ENCODE data around the gene PLEKHG2. TPM values are rescaled to one million over a fixed set of nuclear protein-coding genes. Genes with fewer than 3 reads are reported as not detected.

The PLEKHG2 gene
- total and polyA plus RNA-seq, 9 of the 15 experiments (the other 6 are each of a cell fraction or from before 2014, with no cell fraction given), result 0.98 to 45.7 (median 9.8) TPM

GRCh38 chr19:39390751-39391437, 21.6 kb upstream of the PLEKHG2 start, which contains the start of the genes MED29 and PAF1 (continued):
- peak; percentile 59; the same call in 1 of the 2 replicates for TF ChIP-seq PHF8 (IDR thresholded peaks at IDR 0.05; ENCODE audit: borderline replicate concordance, low read length)
- no peak for TF ChIP-seq ETS2 (tag; IDR thresholded peaks at IDR 0.05; ENCODE audit: borderline replicate concordance, poor library complexity, severe bottlenecking)
- no peak for TF ChIP-seq LARP7 (IDR thresholded peaks at IDR 0.05)
- TF ChIP-seq SIRT6 (IDR thresholded peaks at IDR 0.05; ENCODE audit: low read depth, low read length), result no peak
- TF ChIP-seq MECOM (CRISPR knock-in tag; IDR thresholded peaks at IDR 0.05), result no peak
- no peak for TF ChIP-seq COPS2 (conservative IDR thresholded peaks at IDR 0.05)
- no peak for TF ChIP-seq HMG20A (CRISPR knock-in tag; conservative IDR thresholded peaks at IDR 0.05)
- TF ChIP-seq CREB5 (CRISPR knock-in tag; IDR thresholded peaks at IDR 0.05), result no peak
- peak; percentile 10; the same call in 1 of the 2 replicates for TF ChIP-seq TAL1 (IDR thresholded peaks at IDR 0.05)
- no peak for TF ChIP-seq ERF (CRISPR knock-in tag; IDR thresholded peaks at IDR 0.05)
- TF ChIP-seq CCNT2 (IDR thresholded peaks at IDR 0.05; ENCODE audit: borderline replicate concordance, extremely low read depth, insufficient read length, low read depth, low read length), result peak; percentile 59
- TF ChIP-seq FOXM1 (IDR thresholded peaks at IDR 0.05; ENCODE audit: low read depth), result no peak
- 0 out of 2 replicates have a peak, but pooled peaks have one; percentile 33 for TF ChIP-seq FOXM1 (CRISPR knock-in tag; IDR thresholded peaks at IDR 0.05; ENCODE audit: low read depth)
- TF ChIP-seq, protein P1, sequence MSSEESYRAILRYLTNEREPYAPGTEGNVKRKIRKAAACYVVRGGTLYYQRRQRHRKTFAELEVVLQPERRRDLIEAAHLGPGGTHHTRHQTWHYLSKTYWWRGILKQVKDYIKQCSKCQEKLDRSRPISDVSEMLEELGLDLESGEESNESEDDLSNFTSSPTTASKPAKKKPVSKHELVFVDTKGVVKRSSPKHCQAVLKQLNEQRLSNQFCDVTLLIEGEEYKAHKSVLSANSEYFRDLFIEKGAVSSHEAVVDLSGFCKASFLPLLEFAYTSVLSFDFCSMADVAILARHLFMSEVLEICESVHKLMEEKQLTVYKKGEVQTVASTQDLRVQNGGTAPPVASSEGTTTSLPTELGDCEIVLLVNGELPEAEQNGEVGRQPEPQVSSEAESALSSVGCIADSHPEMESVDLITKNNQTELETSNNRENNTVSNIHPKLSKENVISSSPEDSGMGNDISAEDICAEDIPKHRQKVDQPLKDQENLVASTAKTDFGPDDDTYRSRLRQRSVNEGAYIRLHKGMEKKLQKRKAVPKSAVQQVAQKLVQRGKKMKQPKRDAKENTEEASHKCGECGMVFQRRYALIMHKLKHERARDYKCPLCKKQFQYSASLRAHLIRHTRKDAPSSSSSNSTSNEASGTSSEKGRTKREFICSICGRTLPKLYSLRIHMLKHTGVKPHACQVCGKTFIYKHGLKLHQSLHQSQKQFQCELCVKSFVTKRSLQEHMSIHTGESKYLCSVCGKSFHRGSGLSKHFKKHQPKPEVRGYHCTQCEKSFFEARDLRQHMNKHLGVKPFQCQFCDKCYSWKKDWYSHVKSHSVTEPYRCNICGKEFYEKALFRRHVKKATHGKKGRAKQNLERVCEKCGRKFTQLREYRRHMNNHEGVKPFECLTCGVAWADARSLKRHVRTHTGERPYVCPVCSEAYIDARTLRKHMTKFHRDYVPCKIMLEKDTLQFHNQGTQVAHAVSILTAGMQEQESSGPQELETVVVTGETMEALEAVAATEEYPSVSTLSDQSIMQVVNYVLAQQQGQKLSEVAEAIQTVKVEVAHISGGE (CRISPR knock-in tag; IDR thresholded peaks at IDR 0.05), result peak in 1 of 3 experiments; percentile 87; a peak in 2 of 6 replicates
- TF ChIP-seq RBM17 (IDR thresholded peaks at IDR 0.05; ENCODE audit: borderline replicate concordance, low read depth, low read length), result no peak
- TF ChIP-seq EHMT2 (IDR thresholded peaks at IDR 0.05), result no peak
- TF ChIP-seq FOXP4 (CRISPR knock-in tag; IDR thresholded peaks at IDR 0.05; ENCODE audit: borderline replicate concordance), result no peak
- peak; percentile 98 for TF ChIP-seq CXXC5 (CRISPR knock-in tag; IDR thresholded peaks at IDR 0.05)
- peak; percentile 74 for TF ChIP-seq NR2C2 (CRISPR knock-in tag; IDR thresholded peaks at IDR 0.05)
- TF ChIP-seq NR2C2 (tag; IDR thresholded peaks at IDR 0.05), result peak; percentile 78
- peak; percentile 46 for TF ChIP-seq HMGN3 (IDR thresholded peaks at IDR 0.05; ENCODE audit: borderline replicate concordance, extremely low read depth, insufficient read length, low read depth, low read length)
